Activated T-cell treated with anti-CD3 and anti-CD28 coated beads for 24 hours (primary cell): ENCODE data around the gene SFMBT1.
"Not testable (repeated sequence)": the region's sequence is repeated elsewhere in the genome, so short reads cannot be mapped to it uniquely, and the experiment has no call there.

ENCODE experiments used
- DNase-seq: peaks from one replicate; pipeline ENCODE4 v3.0.0-alpha.2; 2020; ENCODE audit warnings: low read depth

Gene SFMBT1

DNA sequence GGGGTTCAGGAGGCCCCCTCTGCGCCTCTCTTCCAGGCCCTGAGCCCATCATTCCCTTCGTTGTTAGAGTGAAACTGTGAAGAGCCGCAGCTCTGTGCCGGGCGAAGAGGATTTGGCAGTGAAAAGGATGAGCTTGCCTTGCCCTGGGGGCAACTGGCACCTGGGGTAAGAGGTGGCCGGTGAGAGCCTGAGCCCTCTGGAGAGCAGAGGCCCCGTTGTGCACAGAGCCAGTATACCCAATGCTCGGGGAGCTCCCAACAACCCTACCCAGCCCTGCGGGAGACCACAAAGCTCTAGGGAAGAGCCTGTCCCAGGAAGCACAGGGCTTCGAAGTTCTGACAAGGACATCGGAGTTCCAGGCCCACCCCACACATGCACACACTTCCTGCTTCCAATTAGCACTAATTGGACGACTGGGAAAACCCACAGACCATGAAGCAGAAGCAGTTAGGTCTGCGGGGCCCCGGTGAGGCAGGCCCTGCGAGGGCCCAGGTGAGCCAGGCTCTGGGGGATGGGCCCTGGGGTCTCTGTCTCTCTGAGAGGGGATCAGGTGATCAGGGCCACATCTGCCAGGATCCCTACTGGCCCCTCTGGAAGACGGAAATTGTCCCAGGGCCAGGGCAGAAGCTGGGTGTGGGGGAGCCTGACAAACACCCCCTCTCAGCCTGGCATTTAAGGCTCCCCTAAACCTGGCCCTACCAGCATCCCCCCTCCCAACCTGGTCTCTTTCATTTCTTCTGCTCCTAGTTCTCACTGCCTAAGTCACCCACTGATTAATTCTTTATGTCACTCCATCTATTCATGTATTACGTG lies 27.9 kb upstream of the SFMBT1 start:
- no peak for DNase-seq

- peak; percentile 78 for DNase-seq
These were observed 27.0 kb upstream of the SFMBT1 start for GRCh38 chr3:53072653-53073552.

GRCh38 chr3:53071882-53072431 lies 26.1 kb upstream of the SFMBT1 start:
- no peak for DNase-seq

DNA sequence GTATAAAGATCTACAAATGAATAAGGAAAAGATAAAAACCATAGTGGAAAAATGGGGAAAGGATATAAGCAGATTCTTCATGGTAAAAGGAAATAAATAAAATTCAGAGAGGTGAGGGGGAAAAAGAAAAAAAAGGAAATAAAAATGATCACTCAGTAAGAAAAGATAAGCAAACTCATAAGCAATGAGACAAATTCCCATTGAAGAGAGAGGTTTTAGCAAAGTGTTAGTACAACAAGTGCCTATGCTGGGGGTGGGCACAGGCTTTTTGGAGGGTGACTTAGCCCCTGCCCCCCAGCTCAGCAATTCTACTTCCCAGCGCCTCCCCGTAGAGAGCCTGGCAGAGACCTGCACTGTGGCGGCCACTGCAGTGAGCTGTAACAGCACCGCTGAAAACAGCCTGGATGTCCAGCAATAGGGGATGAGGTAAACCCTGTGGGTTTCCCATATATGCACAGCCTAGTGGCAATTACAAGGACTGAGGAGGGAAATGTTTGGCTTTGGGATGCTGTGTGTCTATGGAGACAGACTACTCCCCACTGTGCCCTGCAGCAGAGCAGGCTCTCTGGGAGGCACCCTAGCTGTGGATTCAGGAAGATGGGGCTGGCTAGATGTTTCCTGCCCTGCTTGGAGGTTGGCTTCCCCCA lies 23.7 kb upstream of the SFMBT1 start:
- DNase-seq: no peak

DNA sequence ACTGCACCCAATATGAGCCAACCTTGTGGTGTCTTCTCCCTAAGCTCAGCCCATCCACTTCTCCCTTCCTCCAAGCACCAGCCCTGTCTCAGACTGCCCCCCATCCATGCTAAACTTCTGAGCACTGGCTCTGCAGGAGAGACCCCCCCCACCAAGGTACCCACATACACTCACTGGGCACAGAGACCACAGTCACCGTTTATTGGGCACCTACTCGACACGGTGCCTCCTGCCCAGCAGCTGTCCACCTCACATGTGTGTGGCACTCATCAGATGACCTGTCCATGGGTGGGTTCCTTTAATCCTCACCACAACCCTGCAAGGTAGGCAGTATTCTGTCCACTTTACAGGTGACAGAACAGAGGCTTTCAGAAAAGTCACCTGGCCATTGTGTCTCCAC lies 22.3 kb upstream of the SFMBT1 start:
- DNase-seq: no peak

GRCh38 chr3:53067567-53067966 lies 21.7 kb upstream of the SFMBT1 start:
- DNase-seq: no peak

GRCh38 chr3:53065841-53066480 lies 20.1 kb upstream of the SFMBT1 start:
- no peak for DNase-seq

DNA sequence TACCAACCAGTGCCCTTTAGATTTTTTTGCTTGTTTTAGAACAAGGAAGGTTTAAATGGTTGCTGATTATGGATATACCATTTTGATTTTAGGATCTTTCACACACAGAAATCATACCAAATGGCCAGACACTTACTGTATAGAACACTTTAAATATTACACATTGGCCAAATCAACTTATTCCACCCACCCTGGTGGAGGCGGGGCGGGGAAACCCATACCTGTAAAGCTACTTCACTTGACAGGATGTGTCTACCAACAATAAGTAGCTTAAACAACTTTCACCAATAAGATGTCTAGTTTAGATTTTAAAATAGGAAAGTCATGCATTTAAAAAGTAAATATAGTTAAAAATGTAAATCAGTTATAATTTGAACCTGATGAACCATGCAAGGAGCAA lies 17.0 kb upstream of the SFMBT1 start:
- DNase-seq: no peak

DNA sequence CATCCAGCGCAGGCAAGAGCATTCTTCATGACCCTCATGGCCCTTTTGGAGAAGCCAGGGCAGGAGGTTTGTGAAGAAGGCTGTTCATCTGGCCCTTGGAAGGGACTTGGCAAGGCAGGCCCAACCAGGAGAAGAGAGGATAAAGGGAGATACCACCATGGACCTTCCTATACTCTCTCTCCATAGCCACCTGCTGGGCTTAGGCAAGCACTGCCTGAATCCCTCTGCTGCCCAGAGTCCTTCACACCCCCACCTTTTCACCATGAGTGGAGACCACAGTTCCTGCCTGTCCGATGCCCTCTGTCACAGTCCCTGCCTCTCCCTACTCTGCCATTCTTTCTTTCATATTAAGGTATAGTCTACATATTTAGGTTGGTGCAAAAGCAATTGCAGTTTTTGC lies 10.6 kb upstream of the SFMBT1 start:
- DNase-seq: no peak

DNA sequence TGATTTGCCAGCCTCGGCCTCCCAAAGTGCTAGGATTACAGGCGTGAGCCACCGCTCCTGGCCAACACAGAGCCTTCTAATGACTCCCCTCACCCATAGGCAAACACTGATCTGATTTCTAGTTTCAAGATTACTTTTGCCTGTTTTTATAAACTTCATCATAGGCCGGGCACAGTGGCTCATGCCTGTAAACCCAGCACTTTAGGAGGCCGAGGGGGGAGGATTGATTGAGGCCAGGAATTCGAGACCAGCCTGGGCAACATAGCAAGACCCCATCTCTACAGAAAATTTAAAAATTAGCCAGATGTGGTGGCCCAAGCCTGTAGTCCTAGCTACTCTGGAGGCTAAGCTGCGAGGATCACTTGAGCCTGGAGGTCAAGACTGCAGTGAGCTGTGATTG lies 8.4 kb upstream of the SFMBT1 start:
- DNase-seq: not testable (repeated sequence)

DNA sequence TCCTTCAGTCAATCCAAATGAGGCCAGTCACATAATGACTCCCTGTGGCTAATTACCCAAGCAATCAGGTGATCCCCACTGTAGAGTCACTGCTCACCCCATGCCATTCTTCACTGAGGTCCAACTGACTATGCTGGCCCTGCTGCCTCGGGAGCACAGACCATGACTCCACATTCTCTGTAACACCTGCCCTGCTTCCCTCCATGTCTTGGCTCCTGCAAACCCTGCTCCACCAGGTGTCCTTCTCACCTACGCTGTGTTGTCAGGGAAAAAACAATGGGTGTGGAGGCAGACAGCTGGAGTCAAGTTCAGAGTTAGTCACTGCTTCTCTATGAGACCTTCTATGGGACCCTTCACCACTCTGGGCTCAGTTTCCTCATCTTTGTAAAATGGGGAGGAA lies 6.1 kb upstream of the SFMBT1 start:
- no peak for DNase-seq

- DNase-seq: no peak
These were observed 4.1 kb upstream of the SFMBT1 start for GRCh38 chr3:53049987-53050386.

DNA sequence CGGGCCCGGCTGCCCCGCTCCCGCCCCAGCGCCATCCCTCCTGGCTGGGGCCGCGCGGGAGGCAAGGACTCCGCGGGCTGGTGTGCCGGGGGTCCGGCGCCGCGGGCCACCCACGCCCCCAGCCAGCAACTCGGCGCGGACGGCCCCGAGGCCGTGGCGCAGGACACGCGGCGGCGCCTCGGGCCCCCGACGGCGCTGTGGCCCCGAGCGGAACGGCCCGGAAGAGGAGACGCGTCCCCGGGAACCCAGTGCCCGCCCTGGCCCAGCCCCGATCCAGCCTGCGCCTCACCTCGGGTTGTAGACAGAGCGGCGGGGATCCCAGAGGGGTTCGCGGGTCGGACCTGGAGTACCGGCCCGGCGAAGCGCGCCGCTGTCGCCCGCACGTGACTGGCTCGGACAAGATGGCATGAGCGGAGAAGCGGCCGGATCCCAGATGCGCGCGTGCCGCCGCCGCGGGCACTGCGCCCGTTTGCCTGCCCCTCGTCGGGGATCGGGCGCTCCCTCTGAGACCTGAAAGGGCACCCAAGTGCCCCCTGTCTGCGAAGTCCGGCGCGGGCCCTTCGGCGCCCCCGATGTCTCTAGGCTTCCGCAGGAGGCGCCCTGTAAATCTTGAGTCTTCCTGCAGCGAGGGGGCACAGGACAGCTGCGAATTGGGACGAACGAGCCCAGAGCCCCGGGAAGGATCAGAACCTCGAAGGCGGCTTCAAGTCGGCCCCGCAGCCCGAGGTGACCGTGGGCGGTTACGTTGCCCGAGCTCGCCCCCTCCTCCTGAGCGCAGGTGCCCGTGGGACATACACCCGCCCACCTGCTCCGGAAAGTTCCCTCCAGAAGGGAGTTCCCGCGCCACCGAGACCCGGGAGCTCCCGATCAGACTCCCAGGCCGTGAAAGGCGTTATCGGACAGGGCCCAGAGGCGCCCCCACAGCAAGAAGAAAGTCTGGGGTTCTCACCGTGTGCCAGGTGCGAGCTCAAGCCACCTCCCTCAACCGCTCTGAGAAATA lies 598 bp upstream of the SFMBT1 start:
- DNase-seq: peak; percentile 32

GRCh38 chr3:53044711-53045517 lies 959 bp downstream of the SFMBT1 start:
- peak; percentile 35 for DNase-seq

GRCh38 chr3:53044371-53044710 lies 1.5 kb downstream of the SFMBT1 start:
- no peak for DNase-seq

- no peak for DNase-seq
These were observed 2.1 kb downstream of the SFMBT1 start for GRCh38 chr3:53043738-53044137.

DNA sequence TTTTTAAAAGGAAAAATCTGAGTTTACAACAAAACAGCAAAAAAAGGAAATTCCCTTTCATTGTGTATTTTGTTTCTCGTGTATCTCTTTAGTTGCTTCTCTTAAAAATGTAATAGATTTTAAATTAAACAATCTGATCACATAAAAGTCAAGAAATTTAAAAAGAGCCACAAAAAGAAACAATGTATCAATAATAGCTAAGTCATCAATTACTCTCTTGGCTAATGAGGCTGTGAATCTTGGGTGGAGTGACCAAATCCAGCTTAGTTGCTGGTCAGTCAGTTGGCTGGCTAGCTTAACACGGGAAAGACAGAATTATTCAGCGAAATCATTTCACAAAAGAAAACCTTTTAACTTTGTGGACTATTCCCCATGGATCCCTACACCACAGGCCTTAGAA lies 3.2 kb downstream of the SFMBT1 start:
- no peak for DNase-seq

- no peak for DNase-seq
These were observed 5.5 kb downstream of the SFMBT1 start for GRCh38 chr3:53040351-53040820.

DNA sequence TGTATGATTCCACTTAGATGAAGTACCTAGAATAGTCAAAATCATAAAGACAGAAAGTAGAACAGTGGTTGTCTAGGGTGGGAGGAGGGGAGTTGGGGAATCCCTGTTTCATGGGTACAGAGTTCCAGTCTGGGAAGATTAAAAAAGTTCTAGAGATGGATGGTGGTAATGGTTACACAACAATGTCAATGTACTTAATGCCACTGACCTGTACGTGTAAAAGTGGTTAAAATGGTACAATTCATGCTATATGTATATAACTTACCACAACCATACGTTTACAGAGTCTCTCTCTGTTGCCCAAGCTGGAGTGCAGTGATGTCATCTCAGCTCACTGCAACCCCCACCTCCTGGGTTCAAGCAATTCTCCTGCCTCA lies 6.5 kb downstream of the SFMBT1 start:
- no peak for DNase-seq
